K562 (cell line): Measurements from ENCODE around the gene KCNH2. TPM values are rescaled to one million over a fixed set of nuclear protein-coding genes. Genes with fewer than 3 reads are reported as not detected.

Experiments
- CHD1 ChIP-seq: fragments of 200-600 bp; sonication (generic); IDR thresholded peaks from one replicate; pipeline ENCODE4 v1.6.1; 2012; ENCODE audit warnings: mild to moderate bottlenecking, moderate library complexity, low read length, inconsistent platforms
- ETS2 ChIP-seq: IDR thresholded peaks from 2 replicates; pipeline ENCODE4 v1.6.1; 2016; ENCODE audit warnings: borderline replicate concordance, missing genetic modification characterization, mild to moderate bottlenecking, moderate library complexity, missing compliant biosample characterization; ENCODE audit not compliant: poor library complexity, severe bottlenecking
- ETV5 ChIP-seq: sonication (generic); formaldehyde crosslinking; IDR thresholded peaks from 2 replicates; pipeline ENCODE4 v1.4.0; 2020; ENCODE audit warnings: low read depth, mild to moderate bottlenecking, missing genetic modification reagents
- FOS ChIP-seq: IDR thresholded peaks from 3 replicates; pipeline ENCODE4 v1.6.1; 2011; ENCODE audit not compliant: insufficient read length; ENCODE audit errors: extremely low read depth
- MEF2D ChIP-seq: conservative IDR thresholded peaks from 2 replicates; pipeline ENCODE4 v1.6.1; 2016; ENCODE audit warnings: low read depth, missing genetic modification characterization, missing compliant biosample characterization
- PHF20 ChIP-seq: fragments of 450-650 bp; IDR thresholded peaks from 2 replicates; pipeline ENCODE4 v1.6.1; 2018; ENCODE audit not compliant: partially characterized antibody
- POLR3A ChIP-seq: IDR thresholded peaks from 2 replicates; pipeline ENCODE4 v1.6.1; 2011; ENCODE audit warnings: borderline replicate concordance, mild to moderate bottlenecking, moderate library complexity; ENCODE audit not compliant: insufficient read length, insufficient read depth; ENCODE audit errors: extremely low read depth
- RBM17 ChIP-seq: fragments of 200-400 bp; formaldehyde crosslinking; IDR thresholded peaks from 2 replicates; pipeline ENCODE4 v1.6.1; 2017; ENCODE audit warnings: low read depth, mild to moderate bottlenecking, low read length, borderline replicate concordance
- RNF2 ChIP-seq: sonication (generic); IDR thresholded peaks from 2 replicates; pipeline ENCODE4 v1.6.1; 2016
- SAFB ChIP-seq: fragments of 200-400 bp; formaldehyde crosslinking; IDR thresholded peaks from 2 replicates; pipeline ENCODE4 v1.6.1; 2017; ENCODE audit warnings: low read depth, low read length, borderline replicate concordance
- SMARCE1 ChIP-seq: fragments of 450-650 bp; IDR thresholded peaks from 2 replicates; pipeline ENCODE4 v1.7.1; 2016; ENCODE audit warnings: mild to moderate bottlenecking
- XRCC5 ChIP-seq: fragments of 200-400 bp; formaldehyde crosslinking; IDR thresholded peaks from 2 replicates; pipeline ENCODE4 v1.6.1; 2017; ENCODE audit warnings: low read depth, mild to moderate bottlenecking, low read length
- ZNF408 ChIP-seq: fragments of 250-450 bp; sonication (Bioruptor Pico); IDR thresholded peaks from 2 replicates; pipeline ENCODE4 v1.4.0; 2020; ENCODE audit warnings: low read depth, mild to moderate bottlenecking, moderate library complexity
- polyA plus RNA-seq, 8 experiments: library from polyadenylated mRNA; depleted of rRNA in 4 of 8; stranded (reverse) in 5 of 8; unstranded in 3 of 8; fragments of >200 nt; fragmentation: Nextera tagmentation in 2 of 8; fragmentation: Illumina TruSeq in 1 of 8; extraction: Ambion mirVana in 2 of 8; extraction: Trizol in 1 of 8; gene quantifications; 2 replicates each; pipeline versions ENCODE4 v1.2.1 to v1.2.3, GENCODE V29; 2011 to 2014; ENCODE audit warnings: inconsistent platforms in 1 of 8, missing spikeins in 1 of 8
- total RNA-seq, 7 experiments: library from RNA; depleted of rRNA in 6 of 7; stranded (reverse); fragments of >200 nt in 6 of 7; fragmentation: Illumina TruSeq in 2 of 7; extraction: Trizol in 2 of 7; gene quantifications; 2 replicates each; pipeline versions ENCODE4 v1.2.1 to v1.2.3, GENCODE V29; 2011 to 2021; ENCODE audit warnings: low replicate concordance in 1 of 7
- TF ChIP-seq, protein P1 (sequence below): fragments of 450-650 bp; formaldehyde crosslinking; IDR thresholded peaks from 2 replicates; pipeline ENCODE4 v1.4.0; 2022; ENCODE audit warnings: mild to moderate bottlenecking, moderate library complexity
- TF ChIP-seq, protein P2 (sequence below): fragments of 450-650 bp; formaldehyde crosslinking; IDR thresholded peaks from 2 replicates; pipeline ENCODE4 v1.4.0; 2020; ENCODE audit warnings: mild to moderate bottlenecking, mixed read lengths
- TF ChIP-seq, protein P3 (sequence below), 2 experiments: fragments of 450-650 bp in 1 of 2; IDR thresholded peaks; 2 replicates each; pipeline ENCODE4 v1.6.1; 2011 to 2017; ENCODE audit warnings: low read depth in 2 of 2, antibody characterized with exemption in 1 of 2, borderline replicate concordance in 1 of 2, low read length in 1 of 2, mild to moderate bottlenecking in 1 of 2, mixed read lengths in 1 of 2; ENCODE audit not compliant: control insufficient read depth in 1 of 2
- TF ChIP-seq, protein P4 (sequence below): fragments of 250-450 bp; sonication (Bioruptor Pico); IDR thresholded peaks from 2 replicates; pipeline ENCODE4 v1.4.0; 2020

The KCNH2 gene
- total and polyA plus RNA-seq, 9 of the 15 experiments (the other 6 are each of a cell fraction or from before 2014, with no cell fraction given), result 18.1 to 368 (median 218) TPM

DNA sequence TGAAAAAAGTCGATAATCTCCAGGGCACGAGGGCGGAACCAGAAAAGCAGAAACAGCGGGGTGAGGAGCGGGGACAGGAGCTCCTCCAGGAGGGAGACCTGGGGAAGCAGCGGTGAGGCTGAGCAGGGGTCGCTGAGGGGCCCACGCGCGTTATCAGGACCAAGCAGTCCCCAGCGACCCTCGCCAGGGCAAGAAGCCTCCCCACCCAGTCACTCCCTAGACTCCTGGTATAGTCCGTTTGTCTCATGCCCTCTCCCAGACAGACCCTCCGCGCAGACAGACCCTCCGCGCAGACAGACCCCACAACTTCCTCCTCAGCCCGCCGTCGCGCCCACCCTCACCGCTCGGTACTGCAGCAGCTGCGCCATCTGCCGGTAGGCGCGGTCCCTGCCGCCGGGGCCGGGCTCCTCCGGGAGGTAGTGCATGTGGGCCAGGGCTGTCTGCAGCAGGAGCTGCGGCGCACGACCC, 39.9 kb upstream of the KCNH2 start (continued):
- TF ChIP-seq, protein P1, sequence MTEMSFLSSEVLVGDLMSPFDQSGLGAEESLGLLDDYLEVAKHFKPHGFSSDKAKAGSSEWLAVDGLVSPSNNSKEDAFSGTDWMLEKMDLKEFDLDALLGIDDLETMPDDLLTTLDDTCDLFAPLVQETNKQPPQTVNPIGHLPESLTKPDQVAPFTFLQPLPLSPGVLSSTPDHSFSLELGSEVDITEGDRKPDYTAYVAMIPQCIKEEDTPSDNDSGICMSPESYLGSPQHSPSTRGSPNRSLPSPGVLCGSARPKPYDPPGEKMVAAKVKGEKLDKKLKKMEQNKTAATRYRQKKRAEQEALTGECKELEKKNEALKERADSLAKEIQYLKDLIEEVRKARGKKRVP (CRISPR knock-in tag), result no peak
- TF ChIP-seq ETV5 (CRISPR knock-in tag) (peak; percentile 67; the same call in 1 of the 2 replicates), SAFB (no peak), XRCC5 (peak; percentile 96), PHF20 (peak; percentile 70), ETS2 (tag) (no peak), POLR3A (no peak), MEF2D (tag) (no peak), FOS (no peak), SMARCE1 (peak; percentile 94), ZNF408 (CRISPR knock-in tag) (no peak), CHD1 (peak; percentile 99), RBM17 (no peak), RNF2 (peak; percentile 69)
- TF ChIP-seq, protein P2, sequence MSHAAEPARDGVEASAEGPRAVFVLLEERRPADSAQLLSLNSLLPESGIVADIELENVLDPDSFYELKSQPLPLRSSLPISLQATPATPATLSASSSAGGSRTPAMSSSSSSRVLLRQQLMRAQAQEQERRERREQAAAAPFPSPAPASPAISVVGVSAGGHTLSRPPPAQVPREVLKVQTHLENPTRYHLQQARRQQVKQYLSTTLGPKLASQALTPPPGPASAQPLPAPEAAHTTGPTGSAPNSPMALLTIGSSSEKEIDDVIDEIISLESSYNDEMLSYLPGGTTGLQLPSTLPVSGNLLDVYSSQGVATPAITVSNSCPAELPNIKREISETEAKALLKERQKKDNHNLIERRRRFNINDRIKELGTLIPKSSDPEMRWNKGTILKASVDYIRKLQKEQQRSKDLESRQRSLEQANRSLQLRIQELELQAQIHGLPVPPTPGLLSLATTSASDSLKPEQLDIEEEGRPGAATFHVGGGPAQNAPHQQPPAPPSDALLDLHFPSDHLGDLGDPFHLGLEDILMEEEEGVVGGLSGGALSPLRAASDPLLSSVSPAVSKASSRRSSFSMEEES (CRISPR knock-in tag), result 0 out of 2 replicates have a peak, but pooled peaks have one; percentile 2
- TF ChIP-seq, protein P3, sequence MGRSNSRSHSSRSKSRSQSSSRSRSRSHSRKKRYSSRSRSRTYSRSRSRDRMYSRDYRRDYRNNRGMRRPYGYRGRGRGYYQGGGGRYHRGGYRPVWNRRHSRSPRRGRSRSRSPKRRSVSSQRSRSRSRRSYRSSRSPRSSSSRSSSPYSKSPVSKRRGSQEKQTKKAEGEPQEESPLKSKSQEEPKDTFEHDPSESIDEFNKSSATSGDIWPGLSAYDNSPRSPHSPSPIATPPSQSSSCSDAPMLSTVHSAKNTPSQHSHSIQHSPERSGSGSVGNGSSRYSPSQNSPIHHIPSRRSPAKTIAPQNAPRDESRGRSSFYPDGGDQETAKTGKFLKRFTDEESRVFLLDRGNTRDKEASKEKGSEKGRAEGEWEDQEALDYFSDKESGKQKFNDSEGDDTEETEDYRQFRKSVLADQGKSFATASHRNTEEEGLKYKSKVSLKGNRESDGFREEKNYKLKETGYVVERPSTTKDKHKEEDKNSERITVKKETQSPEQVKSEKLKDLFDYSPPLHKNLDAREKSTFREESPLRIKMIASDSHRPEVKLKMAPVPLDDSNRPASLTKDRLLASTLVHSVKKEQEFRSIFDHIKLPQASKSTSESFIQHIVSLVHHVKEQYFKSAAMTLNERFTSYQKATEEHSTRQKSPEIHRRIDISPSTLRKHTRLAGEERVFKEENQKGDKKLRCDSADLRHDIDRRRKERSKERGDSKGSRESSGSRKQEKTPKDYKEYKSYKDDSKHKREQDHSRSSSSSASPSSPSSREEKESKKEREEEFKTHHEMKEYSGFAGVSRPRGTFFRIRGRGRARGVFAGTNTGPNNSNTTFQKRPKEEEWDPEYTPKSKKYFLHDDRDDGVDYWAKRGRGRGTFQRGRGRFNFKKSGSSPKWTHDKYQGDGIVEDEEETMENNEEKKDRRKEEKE (IDR thresholded peaks at IDR 0.05; ENCODE audit: borderline replicate concordance in 1 of 2, control insufficient read depth in 1 of 2, low read depth in 2 of 2, low read length in 1 of 2), result no peak
- TF ChIP-seq, protein P4, sequence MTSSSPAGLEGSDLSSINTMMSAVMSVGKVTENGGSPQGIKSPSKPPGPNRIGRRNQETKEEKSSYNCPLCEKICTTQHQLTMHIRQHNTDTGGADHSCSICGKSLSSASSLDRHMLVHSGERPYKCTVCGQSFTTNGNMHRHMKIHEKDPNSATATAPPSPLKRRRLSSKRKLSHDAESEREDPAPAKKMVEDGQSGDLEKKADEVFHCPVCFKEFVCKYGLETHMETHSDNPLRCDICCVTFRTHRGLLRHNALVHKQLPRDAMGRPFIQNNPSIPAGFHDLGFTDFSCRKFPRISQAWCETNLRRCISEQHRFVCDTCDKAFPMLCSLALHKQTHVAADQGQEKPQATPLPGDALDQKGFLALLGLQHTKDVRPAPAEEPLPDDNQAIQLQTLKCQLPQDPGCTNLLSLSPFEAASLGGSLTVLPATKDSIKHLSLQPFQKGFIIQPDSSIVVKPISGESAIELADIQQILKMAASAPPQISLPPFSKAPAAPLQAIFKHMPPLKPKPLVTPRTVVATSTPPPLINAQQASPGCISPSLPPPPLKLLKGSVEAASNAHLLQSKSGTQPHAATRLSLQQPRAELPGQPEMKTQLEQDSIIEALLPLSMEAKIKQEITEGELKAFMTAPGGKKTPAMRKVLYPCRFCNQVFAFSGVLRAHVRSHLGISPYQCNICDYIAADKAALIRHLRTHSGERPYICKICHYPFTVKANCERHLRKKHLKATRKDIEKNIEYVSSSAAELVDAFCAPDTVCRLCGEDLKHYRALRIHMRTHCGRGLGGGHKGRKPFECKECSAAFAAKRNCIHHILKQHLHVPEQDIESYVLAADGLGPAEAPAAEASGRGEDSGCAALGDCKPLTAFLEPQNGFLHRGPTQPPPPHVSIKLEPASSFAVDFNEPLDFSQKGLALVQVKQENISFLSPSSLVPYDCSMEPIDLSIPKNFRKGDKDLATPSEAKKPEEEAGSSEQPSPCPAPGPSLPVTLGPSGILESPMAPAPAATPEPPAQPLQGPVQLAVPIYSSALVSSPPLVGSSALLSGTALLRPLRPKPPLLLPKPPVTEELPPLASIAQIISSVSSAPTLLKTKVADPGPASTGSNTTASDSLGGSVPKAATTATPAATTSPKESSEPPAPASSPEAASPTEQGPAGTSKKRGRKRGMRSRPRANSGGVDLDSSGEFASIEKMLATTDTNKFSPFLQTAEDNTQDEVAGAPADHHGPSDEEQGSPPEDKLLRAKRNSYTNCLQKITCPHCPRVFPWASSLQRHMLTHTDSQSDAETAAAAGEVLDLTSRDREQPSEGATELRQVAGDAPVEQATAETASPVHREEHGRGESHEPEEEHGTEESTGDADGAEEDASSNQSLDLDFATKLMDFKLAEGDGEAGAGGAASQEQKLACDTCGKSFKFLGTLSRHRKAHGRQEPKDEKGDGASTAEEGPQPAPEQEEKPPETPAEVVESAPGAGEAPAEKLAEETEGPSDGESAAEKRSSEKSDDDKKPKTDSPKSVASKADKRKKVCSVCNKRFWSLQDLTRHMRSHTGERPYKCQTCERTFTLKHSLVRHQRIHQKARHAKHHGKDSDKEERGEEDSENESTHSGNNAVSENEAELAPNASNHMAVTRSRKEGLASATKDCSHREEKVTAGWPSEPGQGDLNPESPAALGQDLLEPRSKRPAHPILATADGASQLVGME (CRISPR knock-in tag), result peak; percentile 47; the same call in 1 of the 2 replicates
